Loucy (cell line): ENCODE data around the gene ASPDH.

Experiments used
- CTCF ChIP-seq: fragments of 200-600 bp; sonication (generic); conservative IDR thresholded peaks from 2 replicates; pipeline ENCODE4 v1.5.1; 2014; ENCODE audit warnings: mild to moderate bottlenecking, antibody characterized with exemption, low read length
- EZH2phosphoT487 ChIP-seq: fragments of 200-600 bp; IDR thresholded peaks from 2 replicates; pipeline ENCODE4 v1.6.1; 2018; ENCODE audit warnings: antibody characterized with exemption, mild to moderate bottlenecking, moderate library complexity, borderline replicate concordance

GRCh38 chr19:50550594-50550966, 36.9 kb upstream of the ASPDH start:
- TF ChIP-seq CTCF, result no peak
- TF ChIP-seq EZH2phosphoT487, result no peak
